Measurements from ENCODE around the gene ARHGEF3. TPM values are rescaled to one million over a fixed set of nuclear protein-coding genes. Genes with fewer than 3 reads are reported as not detected.

The ARHGEF3 gene
- total RNA-seq, 1 donor from 2014 or later: 20.9 TPM

DNA sequence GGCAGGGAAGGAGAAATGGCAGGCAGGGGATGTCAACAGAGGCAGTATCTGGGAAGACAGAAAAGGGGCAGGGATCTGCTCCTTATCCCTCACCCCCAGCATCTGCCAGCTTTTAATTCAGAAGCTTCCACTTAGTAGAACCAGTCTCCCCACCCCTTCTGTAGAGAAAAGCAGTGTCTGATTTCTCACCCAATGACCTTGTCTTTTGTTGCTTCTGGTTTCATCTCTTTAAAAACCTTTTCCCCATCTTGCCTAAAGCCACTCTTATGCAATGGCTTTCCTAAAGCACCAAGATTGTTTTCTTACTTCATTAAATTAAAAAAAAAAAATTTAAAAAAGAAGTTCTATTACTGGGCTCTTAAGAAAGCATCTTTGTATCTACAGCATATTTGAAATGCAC is 27.8 kb downstream of the ARHGEF3 start:
- H3K9me3 Mint-ChIP-seq: no peaks in the 10 kb centered on the region
- no peaks in the 10 kb centered on the region for H3K27me3 Mint-ChIP-seq
- peaks cover 61% of the 10 kb centered on the region for H3K4me1 Mint-ChIP-seq (ENCODE audit: unreplicated experiment)
- H3K4me3 Mint-ChIP-seq: peak overlapping the region; percentile 35
- no peak for DNase-seq (ENCODE audit: extremely low spot score, unreplicated experiment)
- TF ChIP-seq, protein P1, sequence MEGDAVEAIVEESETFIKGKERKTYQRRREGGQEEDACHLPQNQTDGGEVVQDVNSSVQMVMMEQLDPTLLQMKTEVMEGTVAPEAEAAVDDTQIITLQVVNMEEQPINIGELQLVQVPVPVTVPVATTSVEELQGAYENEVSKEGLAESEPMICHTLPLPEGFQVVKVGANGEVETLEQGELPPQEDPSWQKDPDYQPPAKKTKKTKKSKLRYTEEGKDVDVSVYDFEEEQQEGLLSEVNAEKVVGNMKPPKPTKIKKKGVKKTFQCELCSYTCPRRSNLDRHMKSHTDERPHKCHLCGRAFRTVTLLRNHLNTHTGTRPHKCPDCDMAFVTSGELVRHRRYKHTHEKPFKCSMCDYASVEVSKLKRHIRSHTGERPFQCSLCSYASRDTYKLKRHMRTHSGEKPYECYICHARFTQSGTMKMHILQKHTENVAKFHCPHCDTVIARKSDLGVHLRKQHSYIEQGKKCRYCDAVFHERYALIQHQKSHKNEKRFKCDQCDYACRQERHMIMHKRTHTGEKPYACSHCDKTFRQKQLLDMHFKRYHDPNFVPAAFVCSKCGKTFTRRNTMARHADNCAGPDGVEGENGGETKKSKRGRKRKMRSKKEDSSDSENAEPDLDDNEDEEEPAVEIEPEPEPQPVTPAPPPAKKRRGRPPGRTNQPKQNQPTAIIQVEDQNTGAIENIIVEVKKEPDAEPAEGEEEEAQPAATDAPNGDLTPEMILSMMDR (conservative IDR thresholded peaks at IDR 0.05): no peak
- peaks cover 23% of the 10 kb centered on the region for H3K36me3 Mint-ChIP-seq
- H3K27ac Mint-ChIP-seq: no peak overlapping the region

DNA sequence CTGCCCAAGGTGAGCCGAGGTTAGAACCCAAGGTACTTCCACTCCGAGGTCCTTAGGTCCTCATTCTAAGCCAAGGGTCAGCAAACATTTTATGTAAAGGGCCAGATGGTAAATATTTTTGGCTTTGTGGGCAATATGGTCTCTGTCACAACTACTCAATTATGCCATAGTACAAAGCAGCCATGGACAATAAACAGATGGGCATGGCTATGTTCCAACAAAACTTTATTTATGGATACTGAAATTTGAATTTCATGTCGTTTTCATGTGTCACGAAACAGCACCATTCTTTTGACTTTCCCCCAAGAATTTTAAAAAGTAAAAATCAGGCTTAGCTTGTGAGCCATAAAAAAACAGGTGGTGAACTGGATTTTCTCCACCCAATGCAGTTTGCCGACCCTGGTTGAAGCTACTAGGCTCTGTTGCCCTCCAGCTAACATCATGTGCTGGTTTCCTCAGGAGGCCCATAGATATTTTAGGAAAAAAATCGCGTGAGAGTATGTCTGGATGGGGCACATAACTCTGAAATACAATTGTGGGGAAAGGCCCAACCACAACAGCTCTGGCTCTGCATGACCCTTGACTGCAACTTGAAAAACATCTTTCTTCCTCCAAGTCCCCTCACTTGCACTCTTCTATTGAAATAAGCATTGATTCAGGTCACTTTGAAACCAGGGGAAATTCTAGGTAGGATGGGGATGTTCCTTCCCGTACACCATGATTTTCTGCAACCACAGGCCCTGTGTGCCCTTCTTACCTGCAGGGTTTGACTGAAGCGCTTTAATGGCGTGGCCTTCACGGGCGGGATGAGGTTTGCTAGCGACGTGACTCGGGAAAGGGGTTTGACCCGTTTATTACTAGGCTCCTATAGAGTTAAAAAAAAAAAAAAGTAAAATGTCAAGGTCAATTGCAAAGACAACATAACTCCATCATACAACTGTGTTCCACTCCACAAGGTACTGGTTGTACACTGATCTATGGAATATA is 28.5 kb downstream of the ARHGEF3 start:
- DNase-seq (ENCODE audit: extremely low spot score, unreplicated experiment): no peak
- Mint-ChIP-seq H3K27ac (no peak overlapping the region), H3K9me3 (no peaks in the 10 kb centered on the region), H3K4me1 (ENCODE audit: unreplicated experiment) (peaks cover 67% of the 10 kb centered on the region), H3K4me3 (peak overlapping the region; percentile 35), H3K27me3 (no peaks in the 10 kb centered on the region), H3K36me3 (peaks cover 27% of the 10 kb centered on the region)
- TF ChIP-seq, protein P1 (conservative IDR thresholded peaks at IDR 0.05): no peak

- Mint-ChIP-seq H3K9me3 (no peaks in the 10 kb centered on the region), H3K27ac (peak overlapping the region; percentile 22), H3K4me3 (peak overlapping the region; percentile 53), H3K27me3 (no peaks in the 10 kb centered on the region), H3K36me3 (peaks cover 27% of the 10 kb centered on the region), H3K4me1 (ENCODE audit: unreplicated experiment) (peaks cover 56% of the 10 kb centered on the region)
- no peak for DNase-seq (ENCODE audit: extremely low spot score, unreplicated experiment)
- TF ChIP-seq, protein P1 (conservative IDR thresholded peaks at IDR 0.05): no peak
Observed at GRCh38 chr3:56771376-56771775, 30.4 kb downstream of the ARHGEF3 start.

DNA sequence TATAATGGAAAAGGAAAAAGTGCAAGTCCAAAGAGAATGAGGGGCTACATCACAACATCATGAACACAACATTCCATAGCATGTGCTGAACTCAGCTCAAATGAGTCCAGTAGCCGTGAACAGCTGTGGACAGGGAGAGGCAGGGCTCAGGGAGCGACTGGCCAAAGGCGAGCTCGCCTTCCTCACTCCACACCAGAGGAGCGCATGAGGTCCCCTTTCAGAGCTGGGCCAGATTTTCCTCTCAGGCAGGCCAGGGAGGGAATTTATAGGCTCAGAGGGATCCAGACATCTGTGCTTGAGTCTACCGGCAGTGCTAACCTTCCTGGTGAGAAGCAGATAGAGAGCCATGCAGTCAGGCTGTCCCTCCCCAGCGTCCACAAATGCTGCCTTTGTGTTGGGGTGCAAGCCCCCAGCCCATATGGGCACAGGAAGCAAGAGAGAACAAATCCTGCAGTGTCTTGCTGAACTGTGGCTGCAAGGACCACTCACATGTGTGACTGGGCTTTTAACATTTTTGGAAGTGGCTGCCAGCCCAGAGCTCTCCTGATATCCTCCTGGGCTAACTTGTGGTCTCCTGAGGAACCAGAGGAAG is 32.5 kb downstream of the ARHGEF3 start:
- no peak for DNase-seq (ENCODE audit: extremely low spot score, unreplicated experiment)
- Mint-ChIP-seq H3K36me3 (peaks cover 30% of the 10 kb centered on the region), H3K27ac (no peak overlapping the region), H3K27me3 (no peaks in the 10 kb centered on the region), H3K4me3 (no peak overlapping the region), H3K4me1 (ENCODE audit: unreplicated experiment) (peaks cover 47% of the 10 kb centered on the region), H3K9me3 (no peaks in the 10 kb centered on the region)
- TF ChIP-seq, protein P1 (conservative IDR thresholded peaks at IDR 0.05): no peak

DNA sequence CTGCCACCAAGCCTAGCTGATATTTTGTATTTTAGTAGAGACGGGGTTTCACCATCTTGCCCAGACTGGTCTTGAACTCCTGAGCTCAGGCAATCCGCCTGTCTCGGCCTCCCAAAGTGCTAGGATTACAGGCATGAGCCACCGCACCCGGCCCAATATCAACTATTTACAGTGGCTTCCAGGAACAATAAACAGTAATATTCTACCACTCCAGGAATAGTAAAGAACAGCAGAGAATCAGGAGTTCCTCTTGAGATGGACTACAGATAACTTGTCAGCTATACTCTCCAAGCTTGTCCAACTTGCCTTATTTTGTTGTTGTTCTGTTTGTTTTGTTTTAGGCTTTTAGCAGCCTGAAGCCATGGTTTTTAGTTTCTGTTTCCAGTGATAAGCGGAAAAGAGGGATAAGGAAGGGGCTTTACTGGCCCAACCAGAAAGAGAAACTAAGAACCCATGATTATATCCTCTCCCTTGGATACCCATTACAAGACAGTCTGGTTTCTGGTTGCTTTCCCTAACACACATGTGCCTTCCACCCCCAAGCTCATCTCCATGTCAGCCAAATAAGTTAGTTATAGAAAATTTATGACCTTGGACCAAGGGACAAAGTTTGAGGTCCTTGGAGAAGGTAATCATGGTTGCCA is 36.7 kb downstream of the ARHGEF3 start:
- no peak for DNase-seq (ENCODE audit: extremely low spot score, unreplicated experiment)
- H3K27ac Mint-ChIP-seq: peak overlapping the region; percentile 35
- H3K4me3 Mint-ChIP-seq: no peak overlapping the region
- no peaks in the 10 kb centered on the region for H3K9me3 Mint-ChIP-seq
- H3K27me3 Mint-ChIP-seq: no peaks in the 10 kb centered on the region
- peaks cover 34% of the 10 kb centered on the region for H3K4me1 Mint-ChIP-seq (ENCODE audit: unreplicated experiment)
- TF ChIP-seq, protein P1 (conservative IDR thresholded peaks at IDR 0.05): no peak
- peaks cover 7% of the 10 kb centered on the region for H3K36me3 Mint-ChIP-seq

Data from type B pancreatic cell (in vitro differentiated cells).